ENCODE data around the gene PFKFB3. TPM values are rescaled to one million over a fixed set of nuclear protein-coding genes. Genes with fewer than 3 reads are reported as not detected.

PFKFB3 gene
- total and polyA plus RNA-seq, 9 of the 15 experiments (the other 6 are each of a cell fraction or from before 2014, with no cell fraction given): 0.46 to 21.6 (median 7.8) TPM

DNA sequence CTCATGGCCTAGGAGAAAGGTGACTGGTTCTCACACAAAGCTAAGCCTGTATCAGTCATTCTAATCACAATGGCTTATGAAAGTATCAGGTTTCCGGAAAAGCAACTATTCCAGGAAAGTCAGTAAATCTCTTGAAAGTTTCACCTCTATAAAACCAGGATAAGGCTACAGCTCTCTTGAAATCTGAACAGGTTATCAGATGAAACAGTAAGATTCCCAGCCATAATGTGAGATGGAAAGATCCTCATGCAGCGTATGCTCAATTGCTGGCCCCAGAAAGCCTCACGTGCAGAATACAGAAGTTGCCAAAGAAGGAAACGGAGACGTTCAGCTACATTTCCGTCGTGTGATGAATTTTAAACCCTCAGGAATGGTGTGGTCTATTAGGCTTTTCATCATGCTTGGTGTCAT is 90.0 kb downstream of the PFKFB3 start (continued):
- no peak for TF ChIP-seq CTCF (IDR thresholded peaks at IDR 0.05 in 2 of 3, conservative IDR thresholded peaks at IDR 0.05 in 1 of 3; ENCODE audit: insufficient read depth in 2 of 3, low read depth in 1 of 3, low read length in 3 of 3)
- no peak for TF ChIP-seq FOXK2 (conservative IDR thresholded peaks at IDR 0.05 in 1 of 2, IDR thresholded peaks at IDR 0.05 in 1 of 2; ENCODE audit: low read depth in 2 of 2)
- TF ChIP-seq, protein P1, sequence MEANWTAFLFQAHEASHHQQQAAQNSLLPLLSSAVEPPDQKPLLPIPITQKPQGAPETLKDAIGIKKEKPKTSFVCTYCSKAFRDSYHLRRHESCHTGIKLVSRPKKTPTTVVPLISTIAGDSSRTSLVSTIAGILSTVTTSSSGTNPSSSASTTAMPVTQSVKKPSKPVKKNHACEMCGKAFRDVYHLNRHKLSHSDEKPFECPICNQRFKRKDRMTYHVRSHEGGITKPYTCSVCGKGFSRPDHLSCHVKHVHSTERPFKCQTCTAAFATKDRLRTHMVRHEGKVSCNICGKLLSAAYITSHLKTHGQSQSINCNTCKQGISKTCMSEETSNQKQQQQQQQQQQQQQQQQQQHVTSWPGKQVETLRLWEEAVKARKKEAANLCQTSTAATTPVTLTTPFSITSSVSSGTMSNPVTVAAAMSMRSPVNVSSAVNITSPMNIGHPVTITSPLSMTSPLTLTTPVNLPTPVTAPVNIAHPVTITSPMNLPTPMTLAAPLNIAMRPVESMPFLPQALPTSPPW (CRISPR knock-in tag; IDR thresholded peaks at IDR 0.05): no peak
- no peak for TF ChIP-seq ZNF280A (IDR thresholded peaks at IDR 0.05; ENCODE audit: low read depth, partially characterized antibody)
- no peak for TF ChIP-seq TRIM24 (IDR thresholded peaks at IDR 0.05)
- no peak for TF ChIP-seq SMAD4 (CRISPR knock-in tag; conservative IDR thresholded peaks at IDR 0.05)
- TF ChIP-seq SIX5 (IDR thresholded peaks at IDR 0.05; ENCODE audit: borderline replicate concordance in 1 of 2, insufficient read depth in 1 of 2, low read depth in 1 of 2, low read length in 2 of 2): no peak
- peak; percentile 55 for TF ChIP-seq BHLHE40 (IDR thresholded peaks at IDR 0.05; ENCODE audit: low read length)
